ENCODE data around the gene MPV17L2. TPM values are rescaled to one million over a fixed set of nuclear protein-coding genes. Genes with fewer than 3 reads are reported as not detected.

Gene MPV17L2
- total and polyA plus RNA-seq, 10 of the 15 experiments (the other 5 are each of a cell fraction or from before 2014, with no cell fraction given), result 5.1 to 57.2 (median 22.9) TPM

DNA sequence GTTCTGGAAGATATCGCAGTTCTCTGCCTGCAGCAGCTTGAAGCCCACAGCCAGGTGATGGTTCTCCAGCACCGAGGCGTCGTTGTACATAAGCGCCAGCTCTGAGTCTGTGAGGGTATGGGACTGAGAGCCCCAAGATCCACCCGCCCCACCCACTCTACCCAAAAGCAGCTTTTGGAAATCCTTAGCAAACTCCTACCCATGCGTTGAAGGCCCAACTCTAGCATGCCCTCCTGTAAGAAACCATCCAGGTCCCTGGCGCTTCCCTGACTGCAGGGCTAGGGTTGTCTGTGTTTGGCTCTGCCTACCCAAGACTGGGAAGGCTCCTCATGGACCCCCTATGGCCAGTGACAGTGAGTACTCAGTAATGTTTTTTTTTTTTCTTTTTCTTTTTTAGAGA, 23.8 kb downstream of the MPV17L2 start:
- ATAC-seq (no peak), DNase-seq (ENCODE audit: low read depth, low spot score) (no peak), FAIRE-seq (no peak)
- no TSS peak for BruUV-seq (replicated peaks)
- TF ChIP-seq ETV6 (conservative IDR thresholded peaks at IDR 0.05 in 1 of 2, IDR thresholded peaks at IDR 0.05 in 1 of 2; ENCODE audit: borderline replicate concordance in 1 of 2, low read depth in 1 of 2) (no peak), RAD21 (IDR thresholded peaks at IDR 0.05; ENCODE audit: insufficient read depth, low read depth, low read length) (no peak), TCF3 (IDR thresholded peaks at IDR 0.05; ENCODE audit: borderline replicate concordance, insufficient read depth, low read depth, low read length) (no peak), FOXK2 (IDR thresholded peaks at IDR 0.05) (no peak), EP300 (IDR thresholded peaks at IDR 0.05; ENCODE audit: borderline replicate concordance in 1 of 2, control insufficient read depth in 1 of 2, low read depth in 2 of 2, low read length in 2 of 2) (no peak), ZNF384 (IDR thresholded peaks at IDR 0.05; ENCODE audit: borderline replicate concordance, low read depth, low read length) (no peak), FOXM1 (IDR thresholded peaks at IDR 0.05; ENCODE audit: low read depth, low read length) (no peak)
- TF ChIP-seq, protein P1, sequence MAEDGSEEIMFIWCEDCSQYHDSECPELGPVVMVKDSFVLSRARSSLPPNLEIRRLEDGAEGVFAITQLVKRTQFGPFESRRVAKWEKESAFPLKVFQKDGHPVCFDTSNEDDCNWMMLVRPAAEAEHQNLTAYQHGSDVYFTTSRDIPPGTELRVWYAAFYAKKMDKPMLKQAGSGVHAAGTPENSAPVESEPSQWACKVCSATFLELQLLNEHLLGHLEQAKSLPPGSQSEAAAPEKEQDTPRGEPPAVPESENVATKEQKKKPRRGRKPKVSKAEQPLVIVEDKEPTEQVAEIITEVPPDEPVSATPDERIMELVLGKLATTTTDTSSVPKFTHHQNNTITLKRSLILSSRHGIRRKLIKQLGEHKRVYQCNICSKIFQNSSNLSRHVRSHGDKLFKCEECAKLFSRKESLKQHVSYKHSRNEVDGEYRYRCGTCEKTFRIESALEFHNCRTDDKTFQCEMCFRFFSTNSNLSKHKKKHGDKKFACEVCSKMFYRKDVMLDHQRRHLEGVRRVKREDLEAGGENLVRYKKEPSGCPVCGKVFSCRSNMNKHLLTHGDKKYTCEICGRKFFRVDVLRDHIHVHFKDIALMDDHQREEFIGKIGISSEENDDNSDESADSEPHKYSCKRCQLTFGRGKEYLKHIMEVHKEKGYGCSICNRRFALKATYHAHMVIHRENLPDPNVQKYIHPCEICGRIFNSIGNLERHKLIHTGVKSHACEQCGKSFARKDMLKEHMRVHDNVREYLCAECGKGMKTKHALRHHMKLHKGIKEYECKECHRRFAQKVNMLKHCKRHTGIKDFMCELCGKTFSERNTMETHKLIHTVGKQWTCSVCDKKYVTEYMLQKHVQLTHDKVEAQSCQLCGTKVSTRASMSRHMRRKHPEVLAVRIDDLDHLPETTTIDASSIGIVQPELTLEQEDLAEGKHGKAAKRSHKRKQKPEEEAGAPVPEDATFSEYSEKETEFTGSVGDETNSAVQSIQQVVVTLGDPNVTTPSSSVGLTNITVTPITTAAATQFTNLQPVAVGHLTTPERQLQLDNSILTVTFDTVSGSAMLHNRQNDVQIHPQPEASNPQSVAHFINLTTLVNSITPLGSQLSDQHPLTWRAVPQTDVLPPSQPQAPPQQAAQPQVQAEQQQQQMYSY (CRISPR knock-in tag; IDR thresholded peaks at IDR 0.05), result no peak
- TF ChIP-seq, protein P2, sequence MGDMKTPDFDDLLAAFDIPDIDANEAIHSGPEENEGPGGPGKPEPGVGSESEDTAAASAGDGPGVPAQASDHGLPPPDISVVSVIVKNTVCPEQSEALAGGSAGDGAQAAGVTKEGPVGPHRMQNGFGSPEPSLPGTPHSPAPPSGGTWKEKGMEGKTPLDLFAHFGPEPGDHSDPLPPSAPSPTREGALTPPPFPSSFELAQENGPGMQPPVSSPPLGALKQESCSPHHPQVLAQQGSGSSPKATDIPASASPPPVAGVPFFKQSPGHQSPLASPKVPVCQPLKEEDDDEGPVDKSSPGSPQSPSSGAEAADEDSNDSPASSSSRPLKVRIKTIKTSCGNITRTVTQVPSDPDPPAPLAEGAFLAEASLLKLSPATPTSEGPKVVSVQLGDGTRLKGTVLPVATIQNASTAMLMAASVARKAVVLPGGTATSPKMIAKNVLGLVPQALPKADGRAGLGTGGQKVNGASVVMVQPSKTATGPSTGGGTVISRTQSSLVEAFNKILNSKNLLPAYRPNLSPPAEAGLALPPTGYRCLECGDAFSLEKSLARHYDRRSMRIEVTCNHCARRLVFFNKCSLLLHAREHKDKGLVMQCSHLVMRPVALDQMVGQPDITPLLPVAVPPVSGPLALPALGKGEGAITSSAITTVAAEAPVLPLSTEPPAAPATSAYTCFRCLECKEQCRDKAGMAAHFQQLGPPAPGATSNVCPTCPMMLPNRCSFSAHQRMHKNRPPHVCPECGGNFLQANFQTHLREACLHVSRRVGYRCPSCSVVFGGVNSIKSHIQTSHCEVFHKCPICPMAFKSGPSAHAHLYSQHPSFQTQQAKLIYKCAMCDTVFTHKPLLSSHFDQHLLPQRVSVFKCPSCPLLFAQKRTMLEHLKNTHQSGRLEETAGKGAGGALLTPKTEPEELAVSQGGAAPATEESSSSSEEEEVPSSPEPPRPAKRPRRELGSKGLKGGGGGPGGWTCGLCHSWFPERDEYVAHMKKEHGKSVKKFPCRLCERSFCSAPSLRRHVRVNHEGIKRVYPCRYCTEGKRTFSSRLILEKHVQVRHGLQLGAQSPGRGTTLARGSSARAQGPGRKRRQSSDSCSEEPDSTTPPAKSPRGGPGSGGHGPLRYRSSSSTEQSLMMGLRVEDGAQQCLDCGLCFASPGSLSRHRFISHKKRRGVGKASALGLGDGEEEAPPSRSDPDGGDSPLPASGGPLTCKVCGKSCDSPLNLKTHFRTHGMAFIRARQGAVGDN (IDR thresholded peaks at IDR 0.05), result no peak
- TF ChIP-seq, protein P3, sequence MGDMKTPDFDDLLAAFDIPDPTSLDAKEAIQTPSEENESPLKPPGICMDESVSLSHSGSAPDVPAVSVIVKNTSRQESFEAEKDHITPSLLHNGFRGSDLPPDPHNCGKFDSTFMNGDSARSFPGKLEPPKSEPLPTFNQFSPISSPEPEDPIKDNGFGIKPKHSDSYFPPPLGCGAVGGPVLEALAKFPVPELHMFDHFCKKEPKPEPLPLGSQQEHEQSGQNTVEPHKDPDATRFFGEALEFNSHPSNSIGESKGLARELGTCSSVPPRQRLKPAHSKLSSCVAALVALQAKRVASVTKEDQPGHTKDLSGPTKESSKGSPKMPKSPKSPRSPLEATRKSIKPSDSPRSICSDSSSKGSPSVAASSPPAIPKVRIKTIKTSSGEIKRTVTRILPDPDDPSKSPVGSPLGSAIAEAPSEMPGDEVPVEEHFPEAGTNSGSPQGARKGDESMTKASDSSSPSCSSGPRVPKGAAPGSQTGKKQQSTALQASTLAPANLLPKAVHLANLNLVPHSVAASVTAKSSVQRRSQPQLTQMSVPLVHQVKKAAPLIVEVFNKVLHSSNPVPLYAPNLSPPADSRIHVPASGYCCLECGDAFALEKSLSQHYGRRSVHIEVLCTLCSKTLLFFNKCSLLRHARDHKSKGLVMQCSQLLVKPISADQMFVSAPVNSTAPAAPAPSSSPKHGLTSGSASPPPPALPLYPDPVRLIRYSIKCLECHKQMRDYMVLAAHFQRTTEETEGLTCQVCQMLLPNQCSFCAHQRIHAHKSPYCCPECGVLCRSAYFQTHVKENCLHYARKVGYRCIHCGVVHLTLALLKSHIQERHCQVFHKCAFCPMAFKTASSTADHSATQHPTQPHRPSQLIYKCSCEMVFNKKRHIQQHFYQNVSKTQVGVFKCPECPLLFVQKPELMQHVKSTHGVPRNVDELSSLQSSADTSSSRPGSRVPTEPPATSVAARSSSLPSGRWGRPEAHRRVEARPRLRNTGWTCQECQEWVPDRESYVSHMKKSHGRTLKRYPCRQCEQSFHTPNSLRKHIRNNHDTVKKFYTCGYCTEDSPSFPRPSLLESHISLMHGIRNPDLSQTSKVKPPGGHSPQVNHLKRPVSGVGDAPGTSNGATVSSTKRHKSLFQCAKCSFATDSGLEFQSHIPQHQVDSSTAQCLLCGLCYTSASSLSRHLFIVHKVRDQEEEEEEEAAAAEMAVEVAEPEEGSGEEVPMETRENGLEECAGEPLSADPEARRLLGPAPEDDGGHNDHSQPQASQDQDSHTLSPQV (IDR thresholded peaks at IDR 0.05), result no peak
- no peaks in the 10 kb centered on the region for H4K20me1 ChIP-seq (ENCODE audit: control insufficient read depth, insufficient read depth)
- no peak overlapping the region for H3K4me2 ChIP-seq (ENCODE audit: control insufficient read depth, insufficient read depth)
- SMC1A ChIA-PET (ENCODE audit: uncharacterized antibody, unreplicated experiment), result no interaction called here
- H3K36me3 ChIP-seq (ENCODE audit: control insufficient read depth in 2 of 2, insufficient read depth in 2 of 2, low read length in 1 of 2), result no peaks in the 10 kb centered on the region
- CTCF ChIA-PET, result interaction anchor here (0.9 kb wide), 1 partner anchor 35 kb away, joined by 5 read pairs; no protein-coding TSS in a partner anchor
- no peak overlapping the region for H2AFZ ChIP-seq (ENCODE audit: control insufficient read depth, low read depth, low read length)
- no peaks in the 10 kb centered on the region for H3K79me2 ChIP-seq (ENCODE audit: control insufficient read depth, insufficient read depth, low read length)
- WGBS (ENCODE audit: insufficient coverage, insufficient replicate concordance, low lambda C conversion rate, missing lambda C conversion rate), result 84% methylated on average over 8 of the region's 8 CpGs
- H3K27me3 ChIP-seq (replicated peaks in 1 of 2; ENCODE audit: control insufficient read depth in 2 of 2, insufficient read depth in 2 of 2, low read length in 1 of 2), result peaks cover 0 to 4% of the 10 kb centered on the region in 2 experiments; a peak in 2 of 4 replicates
- intact Hi-C loops (cut with micrococcal nuclease; ENCODE audit: unreplicated experiment) (no loop called here), in situ Hi-C loops (cut with MboI) (no loop called here)
- RAD21 ChIA-PET (ENCODE audit: unreplicated experiment), result interaction anchor here (0.7 kb wide), 1 partner anchor 37 kb away, joined by 3 read pairs; no protein-coding TSS in a partner anchor
- no peaks in the 10 kb centered on the region for H3K9me3 ChIP-seq (replicated peaks; ENCODE audit: control insufficient read depth, insufficient read depth, low read length)
- POLR2A ChIA-PET, result interaction anchor here (0.5 to 0.6 kb wide), 2 partner anchors 29 to 161 kb away, joined by 4 read pairs; no protein-coding TSS in a partner anchor
- no peaks in the 10 kb centered on the region for H3K4me1 ChIP-seq (ENCODE audit: control insufficient read depth, insufficient read depth, low read length)
- no peak overlapping the region for H3K9ac ChIP-seq (ENCODE audit: control insufficient read depth, insufficient read depth, low read length)
- no peak overlapping the region for H3K4me3 ChIP-seq
- H3K27ac ChIP-seq (ENCODE audit: control insufficient read depth, insufficient read depth), result no peak overlapping the region

All from GM12878 (cell line).